Measurements from ENCODE around the gene AGXT2.

GRCh38 chr5:34959323-34959722 lies 88.4 kb downstream of the AGXT2 start:
- no peak for TF ChIP-seq CTCF (conservative IDR thresholded peaks at IDR 0.05 in 1 of 2, IDR thresholded peaks at IDR 0.05 in 1 of 2; ENCODE audit: low read depth in 1 of 2, low read length in 2 of 2)
- no peak for TF ChIP-seq EZH2 (IDR thresholded peaks at IDR 0.05; ENCODE audit: low read length, missing control alignments)

Data from fibroblast of lung (primary cell).